Measurements from ENCODE around the gene SSBP1. TPM values are rescaled to one million over a fixed set of nuclear protein-coding genes. Genes with fewer than 3 reads are reported as not detected.

SSBP1 gene
- polyA plus RNA-seq, 3 donors, result 66.9 to 197 (median 184) TPM

- no peak overlapping the region for H3K9ac ChIP-seq (ENCODE audit: insufficient read depth, low read length, poor library complexity, severe bottlenecking)
- no peaks in the 10 kb centered on the region for H4K20me1 ChIP-seq (ENCODE audit: insufficient read depth, low read length)
- H2AFZ ChIP-seq (ENCODE audit: insufficient read depth, low read depth, low read length, poor library complexity, severe bottlenecking), result no peak overlapping the region
- peaks cover 0 to 5% of the 10 kb centered on the region in 2 donors for H3K36me3 Mint-ChIP-seq
- intact Hi-C loops (cut with micrococcal nuclease), result loop anchor here in 1 of 2 donors (10.0 kb wide), 1 partner anchor 46 kb away; no protein-coding TSS in a partner anchor
- no peak for DNase-seq
- no peaks in the 10 kb centered on the region for H3K9me3 Mint-ChIP-seq
- H3K27ac ChIP-seq (ENCODE audit: low read depth in 1 of 2, low read length in 2 of 2), result no peak overlapping the region
- H3K27me3 Mint-ChIP-seq (ENCODE audit: low read depth in 3 of 3), result peaks cover 22 to 30% (median 24%) of the 10 kb centered on the region in 3 donors
- TF ChIP-seq CTCF (IDR thresholded peaks at IDR 0.05), result no peak
- H3K4me3 ChIP-seq (replicated peaks in 1 of 3; ENCODE audit: low read depth in 2 of 3, low read length in 3 of 3), result peak overlapping the region in 1 of 3 experiments; percentile 77
- H3K79me2 ChIP-seq (ENCODE audit: insufficient read depth, low read length), result no peaks in the 10 kb centered on the region
- no peaks in the 10 kb centered on the region for H3K36me3 ChIP-seq (replicated peaks in 1 of 2; ENCODE audit: control insufficient read depth in 1 of 2, insufficient read depth in 2 of 2, low read length in 2 of 2)
- peaks cover 21 to 30% of the 10 kb centered on the region in 2 donors for H3K4me1 ChIP-seq (ENCODE audit: control insufficient read depth in 1 of 2, insufficient read depth in 2 of 2, low read length in 2 of 2)
- peaks cover 14 to 18% of the 10 kb centered on the region in 2 donors for H3K27me3 ChIP-seq (ENCODE audit: control insufficient read depth in 2 of 2, insufficient read depth in 2 of 2, low read length in 2 of 2)
- H3K4me2 ChIP-seq (replicated peaks; ENCODE audit: extremely low read depth, low read length, poor library complexity, severe bottlenecking), result peak overlapping the region; percentile 83
- H3K27ac Mint-ChIP-seq, result peak overlapping the region in 2 of 7 donors; percentile 27 to 39
- peaks cover 50% of the 10 kb centered on the region for H3K4me1 Mint-ChIP-seq
- no peaks in the 10 kb centered on the region for H3K9me3 ChIP-seq (replicated peaks in 1 of 2; ENCODE audit: control insufficient read depth in 1 of 2, insufficient read depth in 1 of 2, low read length in 2 of 2)
- peak overlapping the region; percentile 79 to 87 for H3K4me3 Mint-ChIP-seq
- WGBS (ENCODE audit: insufficient coverage), result 75% methylated on average over 2 of the region's 5 CpGs
Measured at GRCh38 chr7:141700296-141700847, 37.8 kb upstream of the SSBP1 start.

GRCh38 chr7:141700848-141701371 lies 37.2 kb upstream of the SSBP1 start:
- 25% methylated on average over 5 of the region's 20 CpGs for WGBS (ENCODE audit: insufficient coverage)
- intact Hi-C loops (cut with micrococcal nuclease), result loop anchor here in 1 of 2 donors (10.0 kb wide), 1 partner anchor 46 kb away; no protein-coding TSS in a partner anchor
- no peaks in the 10 kb centered on the region for H3K9me3 Mint-ChIP-seq
- Histone ChIP-seq H3K27ac (ENCODE audit: low read depth in 1 of 2, low read length in 2 of 2) (no peak overlapping the region), H3K27me3 (ENCODE audit: control insufficient read depth in 2 of 2, insufficient read depth in 2 of 2, low read length in 2 of 2) (peaks cover 14 to 18% of the 10 kb centered on the region in 2 donors), H3K36me3 (replicated peaks in 1 of 2; ENCODE audit: control insufficient read depth in 1 of 2, insufficient read depth in 2 of 2, low read length in 2 of 2) (no peaks in the 10 kb centered on the region), H4K20me1 (ENCODE audit: insufficient read depth, low read length) (no peaks in the 10 kb centered on the region), H3K4me2 (replicated peaks; ENCODE audit: extremely low read depth, low read length, poor library complexity, severe bottlenecking) (peak overlapping the region; percentile 83), H3K4me1 (ENCODE audit: control insufficient read depth in 1 of 2, insufficient read depth in 2 of 2, low read length in 2 of 2) (peaks cover 21 to 29% of the 10 kb centered on the region in 2 donors), H3K9ac (ENCODE audit: insufficient read depth, low read length, poor library complexity, severe bottlenecking) (no peak overlapping the region), H3K4me3 (replicated peaks in 1 of 3; ENCODE audit: low read depth in 2 of 3, low read length in 3 of 3) (peak overlapping the region; percentile 6 to 77 (median 14)), H2AFZ (ENCODE audit: insufficient read depth, low read depth, low read length, poor library complexity, severe bottlenecking) (no peak overlapping the region), H3K79me2 (ENCODE audit: insufficient read depth, low read length) (no peaks in the 10 kb centered on the region), H3K9me3 (replicated peaks in 1 of 2; ENCODE audit: control insufficient read depth in 1 of 2, insufficient read depth in 1 of 2, low read length in 2 of 2) (no peaks in the 10 kb centered on the region)
- DNase-seq, result peak; percentile 11 to 25 (median 15)
- peaks cover 0 to 5% of the 10 kb centered on the region in 2 donors for H3K36me3 Mint-ChIP-seq
- H3K4me1 Mint-ChIP-seq, result peaks cover 47% of the 10 kb centered on the region
- no peak for TF ChIP-seq CTCF (IDR thresholded peaks at IDR 0.05)
- H3K4me3 Mint-ChIP-seq, result peak overlapping the region; percentile 79 to 87
- H3K27ac Mint-ChIP-seq, result peak overlapping the region in 3 of 7 donors; percentile 27 to 75 (median 39)
- peaks cover 22 to 30% (median 24%) of the 10 kb centered on the region in 3 donors for H3K27me3 Mint-ChIP-seq (ENCODE audit: low read depth in 3 of 3)

Measured in CD14-positive monocyte (primary cell).